HG03045 (cell line): Measurements from ENCODE around the gene SHISA7.
"Not testable (repeated sequence)": the region's sequence is repeated elsewhere in the genome, so short reads cannot be mapped to it uniquely, and the experiment has no call there.

Experiments
- ATAC-seq: cut with Tn5 transposase; IDR thresholded peaks from one replicate; pipeline ENCODE4 v1.9.1; 2021; ENCODE audit warnings: mild to moderate bottlenecking, moderate library complexity; ENCODE audit not compliant: unreplicated experiment

SHISA7 gene

GRCh38 chr19:55421281-55421680 is 21.8 kb downstream of the SHISA7 start:
- not testable (repeated sequence) for ATAC-seq

GRCh38 chr19:55419624-55420236 is 23.4 kb downstream of the SHISA7 start:
- ATAC-seq, result no peak

- ATAC-seq, result no peak
These were observed 24.0 kb downstream of the SHISA7 start for GRCh38 chr19:55419103-55419502.

- ATAC-seq, result no peak
These were observed 24.9 kb downstream of the SHISA7 start for GRCh38 chr19:55418185-55418584.

GRCh38 chr19:55410168-55410567 is 32.9 kb downstream of the SHISA7 start:
- no peak for ATAC-seq

GRCh38 chr19:55409179-55409578 is 33.9 kb downstream of the SHISA7 start:
- not testable (repeated sequence) for ATAC-seq

GRCh38 chr19:55408533-55408872 is 34.6 kb downstream of the SHISA7 start:
- no peak for ATAC-seq

GRCh38 chr19:55407800-55408532 is 35.1 kb downstream of the SHISA7 start:
- ATAC-seq, result peak; percentile 80

- ATAC-seq, result not testable (repeated sequence)
These were observed 35.6 kb downstream of the SHISA7 start, which contains the start of gene UBE2S for GRCh38 chr19:55407550-55407799. Gene UBE2S, minus strand, starts transcription at chr19:55407788. Its CDS starts 199 bp downstream, at chr19:55407589.

GRCh38 chr19:55406826-55407549 is 36.1 kb downstream of the SHISA7 start:
- no peak for ATAC-seq

- ATAC-seq, result no peak
These were observed 36.8 kb downstream of the SHISA7 start for GRCh38 chr19:55406091-55406825.

- ATAC-seq, result no peak
These were observed 37.5 kb downstream of the SHISA7 start for GRCh38 chr19:55405638-55406037.

- no peak for ATAC-seq
These were observed 40.6 kb downstream of the SHISA7 start for GRCh38 chr19:55402509-55402908.

- ATAC-seq, result not testable (repeated sequence)
These were observed 41.7 kb downstream of the SHISA7 start for GRCh38 chr19:55401390-55401789.

- no peak for ATAC-seq
These were observed 42.6 kb downstream of the SHISA7 start for GRCh38 chr19:55400281-55401087.

- ATAC-seq, result no peak
These were observed 44.7 kb downstream of the SHISA7 start for GRCh38 chr19:55398200-55398925.

GRCh38 chr19:55392820-55393761 is 50.0 kb downstream of the SHISA7 start:
- ATAC-seq, result no peak

GRCh38 chr19:55391702-55392615 is 51.1 kb downstream of the SHISA7 start:
- ATAC-seq, result no peak
